Stimulated activated naive CD8-positive, alpha-beta T cell treated with anti-CD3 and anti-CD28 coated beads, Interleukin-15, amount 100 ng/mL, for 72 hours (primary cell): ENCODE measurements around the gene BICDL2.
"Not testable (repeated sequence)": the region's sequence is repeated elsewhere in the genome, so short reads cannot be mapped to it uniquely, and the experiment has no call there.

Experiments used
- ATAC-seq: fragments of 150-1000 bp; cut with Tn5 transposase; 2 replicates; pipeline ENCODE4 v1.10.0; 2021; ENCODE audit warnings: mild to moderate bottlenecking, moderate library complexity
- DNase-seq, 2 donors: peaks; one replicate each; pipeline ENCODE4 v3.0.0; 2021 to 2022
- H3K27ac Mint-ChIP-seq, 2 donors: one replicate each; pipeline ENCODE4 v1.8.0; 2022; ENCODE audit warnings: mild to moderate bottlenecking in 2 of 2, mixed read lengths in 2 of 2, moderate library complexity in 2 of 2
- H3K27me3 Mint-ChIP-seq: one replicate; pipeline ENCODE4 v1.8.0; 2022; ENCODE audit warnings: mixed read lengths
- H3K4me1 Mint-ChIP-seq: one replicate; pipeline ENCODE4 v1.8.0; 2022; ENCODE audit warnings: mild to moderate bottlenecking, mixed read lengths
- H3K4me3 Mint-ChIP-seq, 2 donors: one replicate each; pipeline ENCODE4 v1.8.0; 2022; ENCODE audit warnings: mild to moderate bottlenecking in 2 of 2, mixed read lengths in 2 of 2, moderate library complexity in 1 of 2
- H3K9me3 Mint-ChIP-seq, 2 donors: one replicate each; pipeline ENCODE4 v1.8.0; 2022; ENCODE audit warnings: mixed read lengths in 2 of 2

Gene BICDL2

DNA sequence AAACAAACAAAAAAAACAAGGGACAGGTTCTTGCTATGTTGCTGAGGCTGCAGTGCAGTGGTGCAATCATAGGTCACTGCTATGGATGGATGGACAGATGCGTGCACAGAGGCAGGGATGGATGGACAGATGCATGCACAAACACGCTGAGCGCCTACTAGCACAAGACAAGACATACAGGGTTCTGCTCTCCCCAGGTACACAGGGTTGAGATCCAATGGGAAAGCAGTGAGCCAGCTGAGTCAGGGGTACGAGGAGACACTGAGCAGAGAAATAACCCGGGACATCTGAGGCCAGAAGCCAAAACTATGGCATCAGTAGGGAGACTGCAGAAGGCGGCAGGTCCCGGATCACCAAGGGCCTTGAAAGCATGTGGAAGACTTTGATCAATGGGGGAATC, 34.9 kb upstream of the BICDL2 start:
- DNase-seq (no peak), ATAC-seq (no peak)
- H3K4me1 Mint-ChIP-seq, result peaks cover 94% of the 10 kb centered on the region
- H3K27ac Mint-ChIP-seq, result peak overlapping the region; percentile 50 to 92
- no peaks in the 10 kb centered on the region for H3K27me3 Mint-ChIP-seq
- no peaks in the 10 kb centered on the region for H3K9me3 Mint-ChIP-seq
- H3K4me3 Mint-ChIP-seq, result peak overlapping the region; percentile 42 to 49

DNA sequence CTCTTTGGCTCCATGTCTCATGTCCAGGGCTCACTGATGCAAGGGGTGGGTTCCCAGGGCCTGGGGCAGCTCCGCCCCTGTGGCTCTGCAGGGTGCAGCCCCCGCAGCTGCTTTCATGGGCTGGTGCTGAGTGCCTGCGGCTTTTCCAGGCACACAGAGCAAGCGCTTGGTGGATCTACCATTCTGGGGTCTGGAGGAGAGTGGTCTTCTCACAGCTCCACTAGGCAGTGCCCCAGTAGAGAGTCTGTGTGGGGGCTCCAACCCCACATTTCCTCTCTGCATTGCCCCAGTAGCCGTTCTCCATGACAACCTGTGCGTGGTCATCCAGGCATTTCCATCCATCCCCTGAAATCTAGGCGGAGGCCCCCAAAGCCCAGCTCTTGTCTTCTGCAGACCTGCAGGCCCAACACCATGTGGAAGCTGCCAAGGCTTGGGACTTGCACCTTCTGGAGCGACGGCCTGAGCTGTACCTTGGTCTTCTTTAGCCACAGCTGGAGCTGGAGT, 33.9 kb upstream of the BICDL2 start:
- Mint-ChIP-seq H3K4me3 (peak overlapping the region in 1 of 2 donors; percentile 56), H3K27ac (peak overlapping the region; percentile 75 to 91), H3K27me3 (no peaks in the 10 kb centered on the region), H3K9me3 (no peaks in the 10 kb centered on the region), H3K4me1 (peaks cover 84% of the 10 kb centered on the region)
- no peak for ATAC-seq
- no peak for DNase-seq

GRCh38 chr16:3069146-3069545, 32.4 kb upstream of the BICDL2 start:
- H3K4me1 Mint-ChIP-seq, result peaks cover 84% of the 10 kb centered on the region
- not testable (repeated sequence) for ATAC-seq, H3K9me3 Mint-ChIP-seq, H3K27me3 Mint-ChIP-seq, DNase-seq
- peak overlapping the region; percentile 75 to 91 for H3K27ac Mint-ChIP-seq
- peak overlapping the region; percentile 56 to 60 for H3K4me3 Mint-ChIP-seq

DNA sequence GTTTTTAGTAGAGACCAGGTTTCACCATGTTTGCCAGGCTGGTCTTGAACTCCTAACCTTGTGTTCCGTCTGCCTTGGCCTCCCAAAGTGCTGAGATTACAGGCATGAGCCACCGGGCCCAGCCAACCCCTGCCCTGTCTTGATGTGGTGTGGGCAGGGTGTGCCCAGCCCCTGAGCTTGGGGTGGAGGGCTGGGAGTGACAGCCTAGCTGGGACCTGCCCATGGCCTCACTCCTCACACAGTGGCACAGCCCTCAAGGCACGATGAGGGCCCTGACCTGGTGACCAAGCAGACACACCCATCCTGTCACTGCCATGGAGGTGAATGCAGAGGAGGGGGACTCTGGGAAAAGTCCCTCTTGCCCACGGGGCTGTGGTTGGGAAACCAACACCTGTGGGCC, 31.7 kb upstream of the BICDL2 start:
- DNase-seq (no peak), ATAC-seq (no peak)
- Mint-ChIP-seq H3K4me1 (peaks cover 84% of the 10 kb centered on the region), H3K9me3 (no peaks in the 10 kb centered on the region), H3K27ac (peak overlapping the region; percentile 93 to 98), H3K4me3 (peak overlapping the region; percentile 89 to 96), H3K27me3 (no peaks in the 10 kb centered on the region)

DNA sequence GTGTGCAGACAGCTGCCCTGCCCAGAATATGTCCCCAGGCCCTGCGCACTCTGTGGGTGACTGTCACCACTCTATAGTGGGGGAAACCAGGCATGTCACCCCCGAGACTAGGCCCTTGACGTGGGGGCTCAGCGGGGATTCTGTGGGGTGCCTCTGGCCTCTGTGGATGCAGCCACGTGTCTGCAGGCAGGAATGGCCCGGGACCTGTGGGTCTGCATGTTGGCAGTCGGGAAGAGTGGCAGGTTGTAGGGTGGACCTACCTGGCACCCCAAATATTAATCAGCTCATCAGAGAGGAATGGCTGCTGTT, 29.6 kb upstream of the BICDL2 start:
- Mint-ChIP-seq H3K27me3 (no peaks in the 10 kb centered on the region), H3K27ac (peak overlapping the region; percentile 99), H3K4me3 (peak overlapping the region; percentile 96 to 99), H3K9me3 (no peaks in the 10 kb centered on the region), H3K4me1 (peaks cover 88% of the 10 kb centered on the region)
- ATAC-seq (no peak), DNase-seq (no peak)

- Mint-ChIP-seq H3K4me1 (peaks cover 87% of the 10 kb centered on the region), H3K27me3 (no peaks in the 10 kb centered on the region)
- peak; percentile 10 for ATAC-seq
Observed at GRCh38 chr16:3065742-3066439, 29.1 kb upstream of the BICDL2 start.

DNA sequence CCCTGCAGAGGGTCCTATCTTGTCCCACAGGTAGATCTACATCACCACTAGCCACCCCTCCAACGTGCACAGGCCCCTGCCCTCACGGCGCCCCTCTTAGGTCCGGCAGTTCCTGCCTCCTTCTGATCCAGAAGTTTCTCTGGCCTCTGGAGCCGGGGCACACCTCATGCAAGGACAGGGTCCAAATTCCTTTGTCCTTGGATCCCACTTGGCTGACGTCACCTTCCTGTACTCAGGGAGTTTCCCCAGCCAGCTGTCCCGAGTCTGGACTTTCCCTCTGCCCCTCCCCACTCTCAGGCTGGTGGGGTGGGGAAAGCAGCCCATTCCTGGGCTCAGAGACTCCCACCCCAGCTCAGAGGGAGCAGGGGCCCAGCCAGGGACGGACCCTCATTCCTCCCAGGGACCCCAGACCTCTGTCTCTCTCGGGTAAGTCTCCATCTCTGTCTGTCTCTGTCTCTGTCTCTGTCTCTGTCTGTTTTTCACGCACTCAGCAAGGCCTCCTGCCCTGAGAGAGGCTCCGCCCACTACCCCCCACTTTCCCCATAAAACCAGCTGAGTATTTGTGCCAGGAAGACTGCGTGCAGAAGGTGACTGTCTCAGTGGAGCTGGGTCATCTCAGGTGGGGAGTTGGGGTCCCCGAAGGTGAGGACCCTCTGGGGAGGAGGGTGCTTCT, 28.5 kb upstream of the BICDL2 start, which contains the start of gene IL32:
IL32 (plus strand) TSS at position 572 of the 673 bp plus-strand sequence. CDS start 172 bp downstream, outside the sequence.
- Mint-ChIP-seq H3K9me3 (no peaks in the 10 kb centered on the region), H3K27ac (peak within 1 kb of the TSS; percentile 99), H3K4me1 (peaks cover 87% of the 10 kb centered on the region), H3K4me3 (peak within 1 kb of the TSS; percentile 96 to 99), H3K27me3 (no peaks in the 10 kb centered on the region)
- DNase-seq (peak in 1 of 2 donors; percentile 75), ATAC-seq (peak; percentile 61)

More at GRCh38 chr16:3065742-3066439, 29.1 kb upstream of the BICDL2 start:
- no peaks in the 10 kb centered on the region for H3K9me3 Mint-ChIP-seq
- H3K4me3 Mint-ChIP-seq, result peak overlapping the region; percentile 96 to 99
- peak in 1 of 2 donors; percentile 46 for DNase-seq
- H3K27ac Mint-ChIP-seq, result peak overlapping the region; percentile 99

DNA sequence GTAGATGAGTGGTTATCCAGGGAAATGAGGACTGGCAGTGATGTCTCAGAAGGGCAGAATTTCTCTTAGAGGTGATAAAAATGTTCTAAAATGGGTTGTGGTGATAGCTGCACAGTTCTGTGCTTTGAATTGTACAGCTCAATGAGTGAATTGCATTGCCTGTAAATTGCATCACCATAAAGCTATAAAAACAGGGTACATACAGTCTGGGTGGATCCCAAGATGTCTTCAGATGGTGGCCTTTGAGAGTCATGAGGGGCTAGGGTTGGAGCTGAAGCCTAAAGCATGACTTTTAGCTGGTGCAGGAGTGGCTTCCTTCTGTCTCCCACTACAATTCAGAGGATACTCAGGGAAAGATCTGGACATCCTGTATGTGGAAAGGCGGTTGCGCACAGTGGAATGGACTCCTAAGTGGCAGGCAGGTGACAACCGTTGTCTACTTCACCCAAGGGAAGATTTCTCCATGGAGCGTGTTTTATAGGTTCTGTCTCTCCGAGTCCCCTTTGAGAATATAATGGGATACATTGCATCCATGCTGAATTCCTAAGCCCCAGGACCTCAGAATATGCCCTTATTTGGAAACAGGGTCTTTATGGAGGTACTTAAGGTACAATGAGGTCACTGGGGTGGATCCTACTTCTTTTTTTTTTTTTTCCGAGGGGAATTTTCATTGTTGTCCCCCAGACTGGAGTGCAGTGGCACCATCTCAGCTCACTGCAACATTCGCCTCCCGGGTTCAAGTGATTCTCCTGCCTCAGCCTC, 27.1 kb upstream of the BICDL2 start:
- DNase-seq, result no peak
- no peaks in the 10 kb centered on the region for H3K9me3 Mint-ChIP-seq
- H3K4me1 Mint-ChIP-seq, result peaks cover 80% of the 10 kb centered on the region
- H3K4me3 Mint-ChIP-seq, result peak overlapping the region; percentile 96 to 99
- H3K27me3 Mint-ChIP-seq, result no peaks in the 10 kb centered on the region
- peak overlapping the region; percentile 98 to 99 for H3K27ac Mint-ChIP-seq
- peak; percentile 27 for ATAC-seq

DNA sequence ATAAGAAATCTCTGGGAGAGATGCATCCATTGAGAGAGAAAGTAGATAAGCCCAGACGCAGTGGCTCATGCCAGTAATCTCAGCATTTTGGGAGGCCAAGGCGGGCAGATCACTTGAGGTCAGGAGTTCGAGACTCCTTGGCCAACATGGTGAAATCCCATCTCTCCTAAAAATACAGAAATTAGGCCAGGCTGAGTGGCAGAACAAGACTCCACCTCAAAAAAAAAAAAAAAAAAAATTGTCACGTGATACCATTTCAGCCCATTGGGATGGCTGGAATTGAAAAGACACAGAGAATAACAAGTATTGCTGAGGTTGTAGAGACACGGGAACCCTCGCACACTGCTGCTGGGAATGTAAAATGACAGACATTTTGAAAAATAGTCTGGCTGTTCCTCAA, 25.8 kb upstream of the BICDL2 start:
- no peak for ATAC-seq
- H3K4me3 Mint-ChIP-seq, result no peak overlapping the region
- H3K27me3 Mint-ChIP-seq, result no peaks in the 10 kb centered on the region
- no peak for DNase-seq
- H3K27ac Mint-ChIP-seq, result peak overlapping the region in 1 of 2 donors; percentile 62
- no peaks in the 10 kb centered on the region for H3K9me3 Mint-ChIP-seq
- peaks cover 71% of the 10 kb centered on the region for H3K4me1 Mint-ChIP-seq

GRCh38 chr16:3060339-3061127, 23.8 kb upstream of the BICDL2 start:
- H3K9me3 Mint-ChIP-seq, result no peaks in the 10 kb centered on the region
- H3K27ac Mint-ChIP-seq, result peak overlapping the region; percentile 93 to 95
- H3K27me3 Mint-ChIP-seq, result no peaks in the 10 kb centered on the region
- peak overlapping the region; percentile 82 to 88 for H3K4me3 Mint-ChIP-seq
- ATAC-seq (no peak), DNase-seq (no peak)
- H3K4me1 Mint-ChIP-seq, result peaks cover 83% of the 10 kb centered on the region

GRCh38 chr16:3059723-3060242, 23.0 kb upstream of the BICDL2 start:
- Mint-ChIP-seq H3K4me1 (peaks cover 83% of the 10 kb centered on the region), H3K27me3 (no peaks in the 10 kb centered on the region), H3K27ac (peak overlapping the region; percentile 93 to 95), H3K4me3 (peak overlapping the region; percentile 82 to 88), H3K9me3 (no peaks in the 10 kb centered on the region)
- DNase-seq (no peak), ATAC-seq (no peak)

DNA sequence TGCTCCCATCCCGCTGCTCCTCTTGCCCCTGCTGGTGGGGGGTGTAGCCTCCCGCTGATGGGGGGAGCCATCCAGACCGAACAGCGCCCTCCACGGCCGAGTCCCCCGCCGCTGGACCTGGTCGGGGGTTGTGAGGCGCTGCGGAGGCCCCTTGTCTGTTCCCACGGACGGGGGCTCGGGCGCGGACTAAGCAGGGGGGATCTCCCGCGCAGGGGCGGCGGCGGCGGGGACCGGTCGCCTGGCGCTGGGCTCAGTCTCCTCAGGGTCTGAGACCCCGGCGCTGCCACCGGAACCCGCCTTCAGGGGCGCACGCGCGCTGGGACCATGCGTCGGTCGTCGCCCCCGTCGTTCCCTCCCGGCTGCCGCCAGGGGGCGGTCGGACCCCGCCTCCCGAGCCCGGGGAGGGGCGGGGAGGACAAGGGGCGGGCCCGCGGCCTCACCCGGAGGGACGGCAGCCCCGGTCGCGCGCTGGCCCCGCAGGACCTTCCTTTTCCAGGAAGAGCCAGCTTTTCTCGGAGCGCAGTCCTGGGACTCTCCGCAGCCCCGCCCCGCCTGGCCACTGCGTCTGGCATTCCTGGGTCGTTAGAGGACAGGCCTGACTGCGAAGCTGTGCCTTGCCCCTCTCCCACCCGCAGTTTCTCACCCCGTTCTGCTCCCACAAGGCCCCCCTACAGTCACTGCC, 22.4 kb upstream of the BICDL2 start:
- peak overlapping the region; percentile 93 to 95 for H3K27ac Mint-ChIP-seq
- peak; percentile 92 to 93 for DNase-seq
- no peaks in the 10 kb centered on the region for H3K9me3 Mint-ChIP-seq
- H3K4me1 Mint-ChIP-seq, result peaks cover 83% of the 10 kb centered on the region
- H3K4me3 Mint-ChIP-seq, result peak overlapping the region; percentile 82 to 88
- H3K27me3 Mint-ChIP-seq, result no peaks in the 10 kb centered on the region
- ATAC-seq, result peak; percentile 80

DNA sequence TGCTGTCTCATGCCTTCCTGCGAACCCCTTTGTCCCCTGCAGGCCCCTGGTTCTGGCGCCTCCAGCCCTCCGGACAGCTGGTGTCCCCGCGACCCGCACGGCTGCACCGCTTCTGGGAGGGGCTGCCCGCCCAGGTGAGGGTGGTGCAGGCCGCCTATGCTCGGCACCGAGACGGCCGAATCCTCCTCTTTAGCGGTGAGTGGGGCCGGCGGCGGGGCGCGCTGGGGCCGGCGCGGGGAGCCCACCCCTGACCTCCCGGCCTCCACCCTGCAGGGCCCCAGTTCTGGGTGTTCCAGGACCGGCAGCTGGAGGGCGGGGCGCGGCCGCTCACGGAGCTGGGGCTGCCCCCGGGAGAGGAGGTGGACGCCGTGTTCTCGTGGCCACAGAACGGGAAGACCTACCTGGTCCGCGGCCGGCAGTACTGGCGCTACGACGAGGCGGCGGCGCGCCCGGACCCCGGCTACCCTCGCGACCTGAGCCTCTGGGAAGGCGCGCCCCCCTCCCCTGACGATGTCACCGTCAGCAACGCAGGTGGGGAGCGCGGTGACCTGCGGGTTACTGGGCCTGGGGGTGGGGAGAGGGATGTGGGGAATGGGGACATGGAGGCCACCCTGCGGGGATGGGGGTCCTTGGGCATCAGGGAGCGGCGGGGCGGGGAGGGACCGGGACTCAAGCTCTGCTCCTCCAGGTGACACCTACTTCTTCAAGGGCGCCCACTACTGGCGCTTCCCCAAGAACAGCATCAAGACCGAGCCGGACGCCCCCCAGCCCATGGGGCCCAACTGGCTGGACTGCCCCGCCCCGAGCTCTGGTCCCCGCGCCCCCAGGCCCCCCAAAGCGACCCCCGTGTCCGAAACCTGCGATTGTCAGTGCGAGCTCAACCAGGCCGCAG, 21.6 kb upstream of the BICDL2 start:
- peak; percentile 57 for ATAC-seq
- Mint-ChIP-seq H3K27ac (peak overlapping the region; percentile 22 to 62), H3K27me3 (no peaks in the 10 kb centered on the region), H3K4me1 (peaks cover 83% of the 10 kb centered on the region), H3K9me3 (no peaks in the 10 kb centered on the region), H3K4me3 (peak overlapping the region; percentile 82 to 88)
- peak in 1 of 2 donors; percentile 69 for DNase-seq
